ENCODE results near the gene CACNA1G.

Gene CACNA1G

DNA sequence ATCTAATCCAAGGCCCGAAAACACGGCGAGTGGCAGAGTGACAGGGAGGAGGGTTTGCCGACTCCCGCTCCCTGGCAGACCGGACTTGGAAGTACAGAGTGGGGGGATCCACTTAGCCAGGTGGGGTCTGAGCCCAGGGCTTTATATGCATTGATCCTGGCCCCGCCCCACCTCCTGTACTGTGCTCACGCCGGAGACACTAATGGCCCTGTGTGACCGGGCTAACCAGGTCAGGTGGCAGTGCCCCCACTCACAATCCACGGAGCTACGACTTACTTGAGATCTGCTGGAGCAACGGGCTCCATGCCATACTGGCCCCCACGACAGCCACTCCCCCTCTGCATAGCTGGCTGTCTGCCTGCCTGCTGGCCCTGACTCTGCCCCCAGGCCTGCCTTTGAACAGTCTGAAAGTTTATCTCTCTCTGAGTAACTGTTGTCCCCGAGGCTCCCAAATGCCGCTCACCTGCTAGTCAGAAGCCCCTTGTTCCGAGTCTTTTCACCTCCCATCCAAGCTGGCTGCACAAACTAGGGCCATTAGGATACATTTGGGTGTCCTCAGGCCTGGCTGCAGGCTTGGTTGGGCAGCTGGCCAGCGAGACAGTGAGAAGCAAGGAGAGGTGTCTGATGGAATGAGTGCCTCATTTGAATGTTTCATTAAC lies 28.0 kb downstream of the CACNA1G start:
- Histone ChIP-seq H3K27me3 (ENCODE audit: insufficient read depth, low read length, poor library complexity, severe bottlenecking) (no peaks in the 10 kb centered on the region), H3K36me3 (ENCODE audit: insufficient read depth, low read length) (no peaks in the 10 kb centered on the region), H4K20me1 (ENCODE audit: insufficient read depth, low read length, poor library complexity, severe bottlenecking) (no peaks in the 10 kb centered on the region), H3K9me3 (ENCODE audit: insufficient read depth, low read depth, low read length) (no peaks in the 10 kb centered on the region), H3F3A (ENCODE audit: low read depth) (no peaks in the 10 kb centered on the region), H3K4me2 (ENCODE audit: low read depth, low read length, poor library complexity, severe bottlenecking) (no peak overlapping the region), H3K79me2 (ENCODE audit: insufficient read depth, low read length) (no peaks in the 10 kb centered on the region), H3K9me2 (replicated peaks; ENCODE audit: low read depth, low read length) (no peaks in the 10 kb centered on the region), H3K4me3 (ENCODE audit: low read length, poor library complexity, severe bottlenecking) (no peak overlapping the region), H3K4me1 (ENCODE audit: insufficient read depth, low read length, poor library complexity, severe bottlenecking) (no peaks in the 10 kb centered on the region), H2AFZ (ENCODE audit: low read length) (no peak overlapping the region), H3K9ac (ENCODE audit: low read depth, low read length, poor library complexity, severe bottlenecking) (no peak overlapping the region)
- TF ChIP-seq EZH2phosphoT487 (IDR thresholded peaks at IDR 0.05; ENCODE audit: borderline replicate concordance) (no peak), CTCF (conservative IDR thresholded peaks at IDR 0.05; ENCODE audit: low read length) (no peak)

GRCh38 chr17:50589095-50589705 lies 28.7 kb downstream of the CACNA1G start:
- Histone ChIP-seq H3F3A (ENCODE audit: low read depth) (no peaks in the 10 kb centered on the region), H4K20me1 (ENCODE audit: insufficient read depth, low read length, poor library complexity, severe bottlenecking) (no peaks in the 10 kb centered on the region), H3K79me2 (ENCODE audit: insufficient read depth, low read length) (no peaks in the 10 kb centered on the region), H3K4me3 (ENCODE audit: low read length, poor library complexity, severe bottlenecking) (no peak overlapping the region), H3K9me3 (ENCODE audit: insufficient read depth, low read depth, low read length) (no peaks in the 10 kb centered on the region), H3K9ac (ENCODE audit: low read depth, low read length, poor library complexity, severe bottlenecking) (no peak overlapping the region), H3K9me2 (replicated peaks; ENCODE audit: low read depth, low read length) (no peaks in the 10 kb centered on the region), H3K4me2 (ENCODE audit: low read depth, low read length, poor library complexity, severe bottlenecking) (no peak overlapping the region), H3K27me3 (ENCODE audit: insufficient read depth, low read length, poor library complexity, severe bottlenecking) (no peaks in the 10 kb centered on the region), H3K4me1 (ENCODE audit: insufficient read depth, low read length, poor library complexity, severe bottlenecking) (no peaks in the 10 kb centered on the region), H3K36me3 (ENCODE audit: insufficient read depth, low read length) (no peaks in the 10 kb centered on the region), H2AFZ (ENCODE audit: low read length) (no peak overlapping the region)
- no peak for TF ChIP-seq CTCF (conservative IDR thresholded peaks at IDR 0.05; ENCODE audit: low read length)
- TF ChIP-seq EZH2phosphoT487 (IDR thresholded peaks at IDR 0.05; ENCODE audit: borderline replicate concordance): no peak

DNA sequence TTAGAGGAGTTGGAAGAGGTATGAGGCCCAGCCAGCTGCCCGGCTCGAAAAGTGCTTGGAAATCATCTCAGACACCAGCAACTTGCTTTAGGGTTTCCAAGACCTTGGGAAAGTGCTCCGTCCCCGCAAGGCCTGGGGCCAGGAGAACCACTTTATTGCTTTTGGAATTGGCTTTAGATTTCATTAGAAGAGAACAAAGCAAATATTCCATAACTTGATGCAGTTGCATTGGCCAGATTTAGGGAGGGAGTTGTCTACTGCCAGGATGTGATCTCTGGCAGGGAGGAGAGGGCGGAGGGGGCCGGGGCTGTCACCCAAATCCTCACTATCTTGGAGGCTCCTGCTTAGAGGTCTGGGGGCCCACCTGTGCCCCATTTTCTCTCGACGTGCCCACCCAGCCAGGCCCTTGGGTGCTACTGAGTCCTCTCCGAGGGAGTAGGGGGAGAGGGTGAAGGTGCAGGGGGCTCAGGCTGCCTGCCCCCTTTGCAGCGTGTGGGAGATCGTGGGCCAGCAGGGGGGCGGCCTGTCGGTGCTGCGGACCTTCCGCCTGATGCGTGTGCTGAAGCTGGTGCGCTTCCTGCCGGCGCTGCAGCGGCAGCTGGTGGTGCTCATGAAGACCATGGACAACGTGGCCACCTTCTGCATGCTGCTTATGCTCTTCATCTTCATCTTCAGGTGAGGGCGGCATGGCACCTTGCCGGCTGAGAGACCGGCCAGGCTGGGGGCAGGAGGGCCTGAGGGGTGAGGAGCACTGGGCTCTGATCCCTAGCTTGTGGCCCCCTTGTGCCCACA lies 30.6 kb downstream of the CACNA1G start:
- Histone ChIP-seq H3K4me3 (ENCODE audit: low read length, poor library complexity, severe bottlenecking) (no peak overlapping the region), H3F3A (ENCODE audit: low read depth) (no peaks in the 10 kb centered on the region), H3K4me1 (ENCODE audit: insufficient read depth, low read length, poor library complexity, severe bottlenecking) (no peaks in the 10 kb centered on the region), H2AFZ (ENCODE audit: low read length) (no peak overlapping the region), H3K4me2 (ENCODE audit: low read depth, low read length, poor library complexity, severe bottlenecking) (no peak overlapping the region), H3K9me3 (ENCODE audit: insufficient read depth, low read depth, low read length) (no peaks in the 10 kb centered on the region), H3K36me3 (ENCODE audit: insufficient read depth, low read length) (no peaks in the 10 kb centered on the region), H3K9me2 (replicated peaks; ENCODE audit: low read depth, low read length) (no peaks in the 10 kb centered on the region), H3K9ac (ENCODE audit: low read depth, low read length, poor library complexity, severe bottlenecking) (no peak overlapping the region), H3K79me2 (ENCODE audit: insufficient read depth, low read length) (no peaks in the 10 kb centered on the region), H4K20me1 (ENCODE audit: insufficient read depth, low read length, poor library complexity, severe bottlenecking) (no peaks in the 10 kb centered on the region), H3K27me3 (ENCODE audit: insufficient read depth, low read length, poor library complexity, severe bottlenecking) (no peaks in the 10 kb centered on the region)
- TF ChIP-seq CTCF (conservative IDR thresholded peaks at IDR 0.05; ENCODE audit: low read length) (no peak), EZH2phosphoT487 (IDR thresholded peaks at IDR 0.05; ENCODE audit: borderline replicate concordance) (no peak)

All from Loucy (cell line).